ENCODE measurements around the gene CFC1. TPM values are rescaled to one million over a fixed set of nuclear protein-coding genes. Genes with fewer than 3 reads are reported as not detected.
"Not testable (repeated sequence)": the region's sequence is repeated elsewhere in the genome, so short reads cannot be mapped to it uniquely, and the experiment has no call there.

The CFC1 gene
- total RNA-seq, 6 experiments from 2014 or later, result not detected

- not testable (repeated sequence) for H3K4me3 Mint-ChIP-seq; H3K36me3 Mint-ChIP-seq (ENCODE audit: low read depth); H3K9me3 Mint-ChIP-seq; DNase-seq; H3K27ac Mint-ChIP-seq; H3K4me1 Mint-ChIP-seq (ENCODE audit: low read depth); H3K27me3 Mint-ChIP-seq (ENCODE audit: insufficient read depth)
These were observed 5.4 kb downstream of the CFC1 start for GRCh38 chr2:130594011-130594410.

GRCh38 chr2:130592791-130593414, 6.5 kb downstream of the CFC1 start:
- not testable (repeated sequence) for H3K4me1 Mint-ChIP-seq (ENCODE audit: low read depth); H3K27ac Mint-ChIP-seq; DNase-seq; H3K36me3 Mint-ChIP-seq (ENCODE audit: low read depth); H3K9me3 Mint-ChIP-seq; H3K27me3 Mint-ChIP-seq (ENCODE audit: insufficient read depth); H3K4me3 Mint-ChIP-seq

GRCh38 chr2:130590842-130591359, 8.5 kb downstream of the CFC1 start:
- not testable (repeated sequence) for H3K27ac Mint-ChIP-seq; DNase-seq; H3K4me1 Mint-ChIP-seq (ENCODE audit: low read depth); H3K9me3 Mint-ChIP-seq; H3K36me3 Mint-ChIP-seq (ENCODE audit: low read depth); H3K4me3 Mint-ChIP-seq; H3K27me3 Mint-ChIP-seq (ENCODE audit: insufficient read depth)

GRCh38 chr2:130590170-130590841, 9.1 kb downstream of the CFC1 start:
- not testable (repeated sequence) for H3K36me3 Mint-ChIP-seq (ENCODE audit: low read depth); H3K9me3 Mint-ChIP-seq; H3K27me3 Mint-ChIP-seq (ENCODE audit: insufficient read depth); H3K27ac Mint-ChIP-seq; DNase-seq; H3K4me3 Mint-ChIP-seq; H3K4me1 Mint-ChIP-seq (ENCODE audit: low read depth)

- not testable (repeated sequence) for H3K4me3 Mint-ChIP-seq; H3K27ac Mint-ChIP-seq; H3K9me3 Mint-ChIP-seq; H3K36me3 Mint-ChIP-seq (ENCODE audit: low read depth); H3K27me3 Mint-ChIP-seq (ENCODE audit: insufficient read depth); H3K4me1 Mint-ChIP-seq (ENCODE audit: low read depth); DNase-seq
These were observed 10.5 kb downstream of the CFC1 start for GRCh38 chr2:130588688-130589458.

- H3K27ac Mint-ChIP-seq; H3K27me3 Mint-ChIP-seq (ENCODE audit: insufficient read depth); H3K9me3 Mint-ChIP-seq; H3K4me3 Mint-ChIP-seq; H3K36me3 Mint-ChIP-seq (ENCODE audit: low read depth); H3K4me1 Mint-ChIP-seq (ENCODE audit: low read depth); DNase-seq: not testable (repeated sequence)
These were observed 14.6 kb downstream of the CFC1 start for GRCh38 chr2:130584726-130585125.

- not testable (repeated sequence) for DNase-seq; H3K4me3 Mint-ChIP-seq; H3K4me1 Mint-ChIP-seq (ENCODE audit: low read depth); H3K27ac Mint-ChIP-seq; H3K27me3 Mint-ChIP-seq (ENCODE audit: insufficient read depth); H3K9me3 Mint-ChIP-seq; H3K36me3 Mint-ChIP-seq (ENCODE audit: low read depth)
These were observed 15.8 kb downstream of the CFC1 start for GRCh38 chr2:130583582-130583981.

- not testable (repeated sequence) for H3K36me3 Mint-ChIP-seq (ENCODE audit: low read depth); H3K27me3 Mint-ChIP-seq (ENCODE audit: insufficient read depth); DNase-seq; H3K4me3 Mint-ChIP-seq; H3K9me3 Mint-ChIP-seq; H3K27ac Mint-ChIP-seq; H3K4me1 Mint-ChIP-seq (ENCODE audit: low read depth)
These were observed 16.4 kb downstream of the CFC1 start for GRCh38 chr2:130582970-130583369.

- not testable (repeated sequence) for H3K27ac Mint-ChIP-seq; H3K4me1 Mint-ChIP-seq (ENCODE audit: low read depth); H3K36me3 Mint-ChIP-seq (ENCODE audit: low read depth)
These were observed 17.9 kb downstream of the CFC1 start for GRCh38 chr2:130581491-130581890.

GRCh38 chr2:130579121-130579520, 20.3 kb downstream of the CFC1 start:
- H3K4me3 Mint-ChIP-seq; H3K9me3 Mint-ChIP-seq; H3K4me1 Mint-ChIP-seq (ENCODE audit: low read depth); H3K27me3 Mint-ChIP-seq (ENCODE audit: insufficient read depth); H3K27ac Mint-ChIP-seq; DNase-seq; H3K36me3 Mint-ChIP-seq (ENCODE audit: low read depth): not testable (repeated sequence)

More at GRCh38 chr2:130581491-130581890, 17.9 kb downstream of the CFC1 start:
- not testable (repeated sequence) for DNase-seq; H3K4me3 Mint-ChIP-seq; H3K9me3 Mint-ChIP-seq; H3K27me3 Mint-ChIP-seq (ENCODE audit: insufficient read depth)

- DNase-seq; H3K27me3 Mint-ChIP-seq (ENCODE audit: insufficient read depth); H3K4me3 Mint-ChIP-seq; H3K36me3 Mint-ChIP-seq (ENCODE audit: low read depth); H3K4me1 Mint-ChIP-seq (ENCODE audit: low read depth); H3K9me3 Mint-ChIP-seq; H3K27ac Mint-ChIP-seq: not testable (repeated sequence)
These were observed 21.8 kb downstream of the CFC1 start for GRCh38 chr2:130577559-130577958.

GRCh38 chr2:130576209-130576784, 23.1 kb downstream of the CFC1 start:
- DNase-seq; H3K9me3 Mint-ChIP-seq; H3K4me3 Mint-ChIP-seq; H3K36me3 Mint-ChIP-seq (ENCODE audit: low read depth); H3K27ac Mint-ChIP-seq; H3K27me3 Mint-ChIP-seq (ENCODE audit: insufficient read depth); H3K4me1 Mint-ChIP-seq (ENCODE audit: low read depth): not testable (repeated sequence)

- H3K27me3 Mint-ChIP-seq (ENCODE audit: insufficient read depth); H3K4me3 Mint-ChIP-seq; H3K9me3 Mint-ChIP-seq; DNase-seq; H3K4me1 Mint-ChIP-seq (ENCODE audit: low read depth); H3K27ac Mint-ChIP-seq; H3K36me3 Mint-ChIP-seq (ENCODE audit: low read depth): not testable (repeated sequence)
These were observed 25.1 kb downstream of the CFC1 start for GRCh38 chr2:130574230-130574629.

- H3K27ac Mint-ChIP-seq; H3K4me1 Mint-ChIP-seq (ENCODE audit: low read depth); H3K9me3 Mint-ChIP-seq; H3K36me3 Mint-ChIP-seq (ENCODE audit: low read depth); H3K27me3 Mint-ChIP-seq (ENCODE audit: insufficient read depth); DNase-seq; H3K4me3 Mint-ChIP-seq: not testable (repeated sequence)
These were observed 27.4 kb downstream of the CFC1 start for GRCh38 chr2:130571929-130572328.

Data from HFFc6 (cell line).